Thyroid gland (tissue), 4 donors: ENCODE data around the gene COX7A1.

Experiments
- POLR2A ChIP-seq, 2 donors: fragments of 450-650 bp; IDR thresholded peaks; one replicate each; pipeline ENCODE4 v1.6.1; 2017; ENCODE audit warnings: antibody characterized with exemption in 2 of 2, mild to moderate bottlenecking in 2 of 2, moderate library complexity in 1 of 2
- TF ChIP-seq, protein P1 (sequence below), 6 experiments: fragments of 200-600 bp in 3 of 6; fragments of 450-650 bp in 3 of 6; sonication (generic) in 3 of 6; IDR thresholded peaks; one replicate each; pipeline ENCODE4 v1.5.1; 2016 to 2019; ENCODE audit warnings: antibody characterized with exemption in 6 of 6, mild to moderate bottlenecking in 2 of 6, inconsistent platforms in 1 of 6, moderate library complexity in 1 of 6

DNA sequence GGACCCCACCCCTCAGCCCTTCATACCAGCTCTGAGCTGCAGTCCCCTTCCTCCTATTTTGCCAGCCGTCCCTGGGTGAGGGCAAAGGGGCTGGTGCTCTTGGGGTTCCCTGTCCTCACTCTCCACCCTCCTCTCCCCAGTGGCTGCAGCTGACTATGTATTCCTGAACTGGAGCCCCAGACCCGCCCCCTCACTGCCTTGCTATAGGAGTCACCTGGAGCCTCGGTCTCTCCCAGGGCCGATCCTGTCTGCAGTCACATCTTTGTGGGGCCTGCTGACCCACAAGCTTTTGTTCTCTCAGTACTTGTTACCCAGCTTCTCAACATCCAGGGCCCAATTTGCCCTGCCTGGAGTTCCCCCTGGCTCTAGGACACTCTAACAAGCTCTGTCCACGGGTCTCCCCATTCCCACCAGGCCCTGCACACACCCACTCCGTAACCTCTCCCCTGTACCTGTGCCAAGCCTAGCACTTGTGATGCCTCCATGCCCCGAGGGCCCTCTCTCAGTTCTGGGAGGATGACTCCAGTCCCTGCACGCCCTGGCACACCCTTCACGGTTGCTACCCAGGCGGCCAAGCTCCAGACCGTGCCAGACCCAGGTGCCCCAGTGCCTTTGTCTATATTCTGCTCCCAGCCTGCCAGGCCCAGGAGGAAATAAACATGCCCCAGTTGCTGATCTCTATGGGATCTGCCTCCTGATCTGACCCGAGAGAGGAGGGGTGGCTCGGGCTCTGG is 2.4 kb downstream of the COX7A1 start:
- TF ChIP-seq, protein P1, sequence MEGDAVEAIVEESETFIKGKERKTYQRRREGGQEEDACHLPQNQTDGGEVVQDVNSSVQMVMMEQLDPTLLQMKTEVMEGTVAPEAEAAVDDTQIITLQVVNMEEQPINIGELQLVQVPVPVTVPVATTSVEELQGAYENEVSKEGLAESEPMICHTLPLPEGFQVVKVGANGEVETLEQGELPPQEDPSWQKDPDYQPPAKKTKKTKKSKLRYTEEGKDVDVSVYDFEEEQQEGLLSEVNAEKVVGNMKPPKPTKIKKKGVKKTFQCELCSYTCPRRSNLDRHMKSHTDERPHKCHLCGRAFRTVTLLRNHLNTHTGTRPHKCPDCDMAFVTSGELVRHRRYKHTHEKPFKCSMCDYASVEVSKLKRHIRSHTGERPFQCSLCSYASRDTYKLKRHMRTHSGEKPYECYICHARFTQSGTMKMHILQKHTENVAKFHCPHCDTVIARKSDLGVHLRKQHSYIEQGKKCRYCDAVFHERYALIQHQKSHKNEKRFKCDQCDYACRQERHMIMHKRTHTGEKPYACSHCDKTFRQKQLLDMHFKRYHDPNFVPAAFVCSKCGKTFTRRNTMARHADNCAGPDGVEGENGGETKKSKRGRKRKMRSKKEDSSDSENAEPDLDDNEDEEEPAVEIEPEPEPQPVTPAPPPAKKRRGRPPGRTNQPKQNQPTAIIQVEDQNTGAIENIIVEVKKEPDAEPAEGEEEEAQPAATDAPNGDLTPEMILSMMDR (IDR thresholded peaks at IDR 0.05) = no peak
- no peak for TF ChIP-seq POLR2A (IDR thresholded peaks at IDR 0.05)
